Astrocyte (in vitro differentiated cells and primary cell): ENCODE measurements around the gene LAMP1.

ENCODE experiments used
- CTCF ChIP-seq: IDR thresholded peaks from 2 replicates; pipeline ENCODE4 v1.5.1; 2011; ENCODE audit warnings: low read depth, mild to moderate bottlenecking, inconsistent platforms, low read length, moderate library complexity; ENCODE audit not compliant: insufficient read depth
- EZH2 ChIP-seq: IDR thresholded peaks from 2 replicates; pipeline ENCODE4 v1.6.1; 2012; ENCODE audit warnings: mild to moderate bottlenecking, low read length, inconsistent platforms; ENCODE audit not compliant: insufficient read depth

- no peak for TF ChIP-seq CTCF
- no peak for TF ChIP-seq EZH2
These were observed 32.7 kb downstream of the LAMP1 start for GRCh38 chr13:113329656-113330312.
